K562 (cell line): ENCODE measurements around the gene EXOG.

Experiments
- EP300 ChIP-seq: IDR thresholded peaks from 2 replicates; pipeline ENCODE4 v1.6.1; 2012; ENCODE audit warnings: low read length, improper control_type of control experiment
- FOXK2 ChIP-seq, 2 experiments: fragments of 450-650 bp; IDR thresholded peaks in 1 of 2; conservative IDR thresholded peaks in 1 of 2; 2 replicates each; pipeline ENCODE4 v1.6.1; 2016; ENCODE audit warnings: low read depth in 2 of 2, mild to moderate bottlenecking in 1 of 2
- MAFK ChIP-seq: IDR thresholded peaks from 2 replicates; pipeline ENCODE4 v1.6.1; 2011; ENCODE audit warnings: low read length, improper control_type of control experiment
- POLR2A ChIP-seq: fragments of 450-650 bp; conservative IDR thresholded peaks from 2 replicates; pipeline ENCODE4 v1.6.1; 2016
- SMAD1 ChIP-seq: fragments of 150-350 bp; IDR thresholded peaks from 2 replicates; pipeline ENCODE4 v1.6.1; 2014; ENCODE audit warnings: low read length, low read depth; ENCODE audit not compliant: partially characterized antibody
- SREBF1 ChIP-seq: fragments of 150-350 bp; IDR thresholded peaks from 2 replicates; pipeline ENCODE4 v1.6.1; 2014; ENCODE audit warnings: antibody characterized with exemption, low read depth, low read length, borderline replicate concordance
- TRIM28 ChIP-seq: fragments of 450-650 bp; IDR thresholded peaks from 2 replicates; pipeline ENCODE4 v1.6.1; 2017
- XRCC5 ChIP-seq: fragments of 200-400 bp; formaldehyde crosslinking; IDR thresholded peaks from 2 replicates; pipeline ENCODE4 v1.6.1; 2017; ENCODE audit warnings: low read depth, mild to moderate bottlenecking, low read length
- ZNF644 ChIP-seq: fragments of 200-800 bp; sonication (Bioruptor generic); IDR thresholded peaks from 2 replicates; pipeline ENCODE4 v1.6.1; 2016; ENCODE audit warnings: low read depth, missing genetic modification characterization, missing compliant biosample characterization
- TF ChIP-seq, protein P1 (sequence below), 3 experiments: IDR thresholded peaks in 2 of 3; conservative IDR thresholded peaks in 1 of 3; 2 replicates each; pipeline ENCODE4 v1.5.1; 2011 to 2012; ENCODE audit warnings: low read length in 3 of 3, mild to moderate bottlenecking in 3 of 3, control low read depth in 2 of 3, improper control_type of control experiment in 1 of 3, inconsistent platforms in 1 of 3, low read depth in 1 of 3, mixed read lengths in 1 of 3, moderate library complexity in 1 of 3; ENCODE audit not compliant: insufficient read depth in 2 of 3
- TF ChIP-seq, protein P2 (sequence below): fragments of 250-450 bp; sonication (Bioruptor Pico); IDR thresholded peaks from 2 replicates; pipeline ENCODE4 v1.4.0; 2020; ENCODE audit warnings: mild to moderate bottlenecking, moderate library complexity

GRCh38 chr3:38459499-38460048 is 36.6 kb upstream of the EXOG start:
- TF ChIP-seq EP300 (no peak), XRCC5 (no peak), SMAD1 (no peak), ZNF644 (tag) (no peak), SREBF1 (no peak), POLR2A (no peak), MAFK (no peak), FOXK2 (conservative IDR thresholded peaks at IDR 0.05 in 1 of 2, IDR thresholded peaks at IDR 0.05 in 1 of 2; ENCODE audit: low read depth in 2 of 2) (no peak), TRIM28 (no peak)
- TF ChIP-seq, protein P1, sequence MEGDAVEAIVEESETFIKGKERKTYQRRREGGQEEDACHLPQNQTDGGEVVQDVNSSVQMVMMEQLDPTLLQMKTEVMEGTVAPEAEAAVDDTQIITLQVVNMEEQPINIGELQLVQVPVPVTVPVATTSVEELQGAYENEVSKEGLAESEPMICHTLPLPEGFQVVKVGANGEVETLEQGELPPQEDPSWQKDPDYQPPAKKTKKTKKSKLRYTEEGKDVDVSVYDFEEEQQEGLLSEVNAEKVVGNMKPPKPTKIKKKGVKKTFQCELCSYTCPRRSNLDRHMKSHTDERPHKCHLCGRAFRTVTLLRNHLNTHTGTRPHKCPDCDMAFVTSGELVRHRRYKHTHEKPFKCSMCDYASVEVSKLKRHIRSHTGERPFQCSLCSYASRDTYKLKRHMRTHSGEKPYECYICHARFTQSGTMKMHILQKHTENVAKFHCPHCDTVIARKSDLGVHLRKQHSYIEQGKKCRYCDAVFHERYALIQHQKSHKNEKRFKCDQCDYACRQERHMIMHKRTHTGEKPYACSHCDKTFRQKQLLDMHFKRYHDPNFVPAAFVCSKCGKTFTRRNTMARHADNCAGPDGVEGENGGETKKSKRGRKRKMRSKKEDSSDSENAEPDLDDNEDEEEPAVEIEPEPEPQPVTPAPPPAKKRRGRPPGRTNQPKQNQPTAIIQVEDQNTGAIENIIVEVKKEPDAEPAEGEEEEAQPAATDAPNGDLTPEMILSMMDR (IDR thresholded peaks at IDR 0.05 in 2 of 3, conservative IDR thresholded peaks at IDR 0.05 in 1 of 3; ENCODE audit: insufficient read depth in 2 of 3, low read depth in 1 of 3, low read length in 3 of 3), result no peak
- TF ChIP-seq, protein P2, sequence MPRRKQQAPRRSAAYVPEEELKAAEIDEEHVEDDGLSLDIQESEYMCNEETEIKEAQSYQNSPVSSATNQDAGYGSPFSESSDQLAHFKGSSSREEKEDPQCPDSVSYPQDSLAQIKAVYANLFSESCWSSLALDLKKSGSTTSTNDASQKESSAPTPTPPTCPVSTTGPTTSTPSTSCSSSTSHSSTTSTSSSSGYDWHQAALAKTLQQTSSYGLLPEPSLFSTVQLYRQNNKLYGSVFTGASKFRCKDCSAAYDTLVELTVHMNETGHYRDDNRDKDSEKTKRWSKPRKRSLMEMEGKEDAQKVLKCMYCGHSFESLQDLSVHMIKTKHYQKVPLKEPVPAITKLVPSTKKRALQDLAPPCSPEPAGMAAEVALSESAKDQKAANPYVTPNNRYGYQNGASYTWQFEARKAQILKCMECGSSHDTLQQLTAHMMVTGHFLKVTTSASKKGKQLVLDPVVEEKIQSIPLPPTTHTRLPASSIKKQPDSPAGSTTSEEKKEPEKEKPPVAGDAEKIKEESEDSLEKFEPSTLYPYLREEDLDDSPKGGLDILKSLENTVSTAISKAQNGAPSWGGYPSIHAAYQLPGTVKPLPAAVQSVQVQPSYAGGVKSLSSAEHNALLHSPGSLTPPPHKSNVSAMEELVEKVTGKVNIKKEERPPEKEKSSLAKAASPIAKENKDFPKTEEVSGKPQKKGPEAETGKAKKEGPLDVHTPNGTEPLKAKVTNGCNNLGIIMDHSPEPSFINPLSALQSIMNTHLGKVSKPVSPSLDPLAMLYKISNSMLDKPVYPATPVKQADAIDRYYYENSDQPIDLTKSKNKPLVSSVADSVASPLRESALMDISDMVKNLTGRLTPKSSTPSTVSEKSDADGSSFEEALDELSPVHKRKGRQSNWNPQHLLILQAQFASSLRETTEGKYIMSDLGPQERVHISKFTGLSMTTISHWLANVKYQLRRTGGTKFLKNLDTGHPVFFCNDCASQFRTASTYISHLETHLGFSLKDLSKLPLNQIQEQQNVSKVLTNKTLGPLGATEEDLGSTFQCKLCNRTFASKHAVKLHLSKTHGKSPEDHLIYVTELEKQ (CRISPR knock-in tag), result no peak
